Measurements from ENCODE around the gene CYBC1. TPM values are rescaled to one million over a fixed set of nuclear protein-coding genes. Genes with fewer than 3 reads are reported as not detected.
A peak's percentile ranks its signal among the peaks of the same experiment; 100 is the strongest.

CYBC1 gene
- total and polyA plus RNA-seq, 2 of the 8 experiments (the other 6 are each of a cell fraction or from before 2014, with no cell fraction given): 74.6 to 81.4 TPM

- CTCF ChIA-PET (ENCODE audit: partially characterized antibody): interaction anchor here (0.8 to 2.1 kb wide), 9 partner anchors 10 to 71 kb away, joined by 3 to 6 read pairs (median 3); no protein-coding TSS in a partner anchor
- H3K4me2 ChIP-seq (ENCODE audit: insufficient read depth in 1 of 2, low read depth in 2 of 2, low read length in 2 of 2): no peak overlapping the region
These were observed 33.8 kb downstream of the CYBC1 start for GRCh38 chr17:82416771-82417170.

More at GRCh38 chr17:82416771-82417170, 33.8 kb downstream of the CYBC1 start:
- H2BK20ac ChIP-seq (ENCODE audit: low read length): no peak overlapping the region
- no peak overlapping the region for H3K4me3 ChIP-seq (ENCODE audit: extremely low read depth in 1 of 4, insufficient read depth in 2 of 4, low read depth in 3 of 4, low read length in 4 of 4)
- no peak overlapping the region for H2BK12ac ChIP-seq (ENCODE audit: low read depth, low read length)
- DNase-seq (ENCODE audit: low read depth in 1 of 2, low spot score in 2 of 2): no peak
- peaks cover 0 to 3% (median 1%) of the 10 kb centered on the region in 4 experiments; a peak in 4 of 7 replicates for H3K4me1 ChIP-seq (replicated peaks in 1 of 4; ENCODE audit: control insufficient read depth in 3 of 4, insufficient read depth in 4 of 4, low read length in 3 of 4)
- no peak overlapping the region for H3K14ac ChIP-seq (ENCODE audit: insufficient read length)
- no peak for FAIRE-seq
- no peak overlapping the region for H3K18ac ChIP-seq (ENCODE audit: extremely low read depth, low read length)
- no peak overlapping the region for H4K8ac ChIP-seq (ENCODE audit: extremely low read depth, insufficient read depth, low read length)
- peaks cover 5 to 9% of the 10 kb centered on the region in 2 experiments for H4K20me1 ChIP-seq (replicated peaks in 1 of 2; ENCODE audit: control insufficient read depth in 1 of 2, insufficient read depth in 2 of 2, low read length in 2 of 2)
- H3K27me3 ChIP-seq (replicated peaks in 1 of 4; ENCODE audit: control insufficient read depth in 3 of 4, extremely low read depth in 1 of 4, insufficient read depth in 3 of 4, low read length in 3 of 4): no peaks in the 10 kb centered on the region
- H2BK15ac ChIP-seq (ENCODE audit: low read length): no peak overlapping the region
- H3K79me1 ChIP-seq (ENCODE audit: low read depth, low read length): peaks cover 2% of the 10 kb centered on the region; the same call in 1 of the 2 replicates
- no peak overlapping the region for H3K27ac ChIP-seq (ENCODE audit: low read depth, low read length)
- WGBS, 2 experiments (ENCODE audit: extremely low coverage in 1 of 2, insufficient coverage in 1 of 2, insufficient read length in 1 of 2, insufficient replicate concordance in 2 of 2, low coverage in 1 of 2, low lambda C conversion rate in 2 of 2, missing lambda C conversion rate in 1 of 2): 84% methylated on average over 6 of the region's 6 CpGs; no CpG with 5 or more reads in 1 of the 2 experiments
- no peaks in the 10 kb centered on the region for H3K9me3 ChIP-seq (ENCODE audit: insufficient read depth in 2 of 2, low read depth in 1 of 2, low read length in 1 of 2)
- no peak overlapping the region for H2BK120ac ChIP-seq (replicated peaks; ENCODE audit: low read depth, low read length)
- TF ChIP-seq, protein P1, sequence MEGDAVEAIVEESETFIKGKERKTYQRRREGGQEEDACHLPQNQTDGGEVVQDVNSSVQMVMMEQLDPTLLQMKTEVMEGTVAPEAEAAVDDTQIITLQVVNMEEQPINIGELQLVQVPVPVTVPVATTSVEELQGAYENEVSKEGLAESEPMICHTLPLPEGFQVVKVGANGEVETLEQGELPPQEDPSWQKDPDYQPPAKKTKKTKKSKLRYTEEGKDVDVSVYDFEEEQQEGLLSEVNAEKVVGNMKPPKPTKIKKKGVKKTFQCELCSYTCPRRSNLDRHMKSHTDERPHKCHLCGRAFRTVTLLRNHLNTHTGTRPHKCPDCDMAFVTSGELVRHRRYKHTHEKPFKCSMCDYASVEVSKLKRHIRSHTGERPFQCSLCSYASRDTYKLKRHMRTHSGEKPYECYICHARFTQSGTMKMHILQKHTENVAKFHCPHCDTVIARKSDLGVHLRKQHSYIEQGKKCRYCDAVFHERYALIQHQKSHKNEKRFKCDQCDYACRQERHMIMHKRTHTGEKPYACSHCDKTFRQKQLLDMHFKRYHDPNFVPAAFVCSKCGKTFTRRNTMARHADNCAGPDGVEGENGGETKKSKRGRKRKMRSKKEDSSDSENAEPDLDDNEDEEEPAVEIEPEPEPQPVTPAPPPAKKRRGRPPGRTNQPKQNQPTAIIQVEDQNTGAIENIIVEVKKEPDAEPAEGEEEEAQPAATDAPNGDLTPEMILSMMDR (IDR thresholded peaks at IDR 0.05; ENCODE audit: control extremely low read depth in 1 of 3, insufficient read depth in 1 of 3, low read depth in 1 of 3, low read length in 3 of 3): peak in 1 of 3 experiments; percentile 13; a peak in 1 of 4 replicates
- TF ChIP-seq EP300 (IDR thresholded peaks at IDR 0.05; ENCODE audit: borderline replicate concordance in 1 of 2, low read depth in 2 of 2, low read length in 2 of 2): no peak
- H3K79me2 ChIP-seq (ENCODE audit: control insufficient read depth in 1 of 2, insufficient read depth in 2 of 2, low read length in 2 of 2): no peaks in the 10 kb centered on the region
- H4K5ac ChIP-seq (ENCODE audit: insufficient read length, low read depth, low read length): no peak overlapping the region
- POLR2A ChIA-PET (ENCODE audit: partially characterized antibody): no interaction called here
- H3K4ac ChIP-seq (replicated peaks; ENCODE audit: insufficient read length, low read depth, low read length): no peak overlapping the region
- no peak overlapping the region for H2AFZ ChIP-seq (ENCODE audit: low read length)
- H3K9ac ChIP-seq (replicated peaks in 1 of 4; ENCODE audit: extremely low read depth in 1 of 4, low read depth in 3 of 4, low read length in 3 of 4): no peak overlapping the region
- H3K23ac ChIP-seq (ENCODE audit: insufficient read length): no peak overlapping the region
- no peak overlapping the region for H2AK5ac ChIP-seq (ENCODE audit: low read depth, low read length)
- no peak overlapping the region for H2BK5ac ChIP-seq (ENCODE audit: low read depth, low read length)
- no peak overlapping the region for H4K91ac ChIP-seq (replicated peaks; ENCODE audit: insufficient read length, low read length)
- peaks cover 6% of the 10 kb centered on the region for H3K23me2 ChIP-seq (ENCODE audit: low read depth, low read length)
- peaks cover 0 to 2% (median 0%) of the 10 kb centered on the region in 4 experiments; a peak in 1 of 8 replicates for H3K36me3 ChIP-seq (ENCODE audit: control insufficient read depth in 2 of 4, insufficient read depth in 4 of 4, low read length in 3 of 4)
- H3K56ac ChIP-seq (replicated peaks; ENCODE audit: insufficient read length, low read depth, low read length): no peak overlapping the region

Measured in H1 (cell line).